Measurements from ENCODE around the gene PPEF1.
"Not testable (repeated sequence)": the region's sequence is repeated elsewhere in the genome, so short reads cannot be mapped to it uniquely, and the experiment has no call there.

Gene PPEF1

GRCh38 chrX:18702362-18703195 lies 4.9 kb upstream of the PPEF1 start:
- no peak for DNase-seq

GRCh38 chrX:18709833-18710232 lies 2.4 kb downstream of the PPEF1 start:
- DNase-seq = no peak

- DNase-seq = no peak
Measured at GRCh38 chrX:18714910-18715309, 7.5 kb downstream of the PPEF1 start.

- DNase-seq = no peak
Measured at GRCh38 chrX:18719852-18720251, 12.4 kb downstream of the PPEF1 start.

GRCh38 chrX:18721683-18722499 lies 14.4 kb downstream of the PPEF1 start:
- no peak for DNase-seq

GRCh38 chrX:18722500-18723071 lies 15.1 kb downstream of the PPEF1 start:
- no peak for DNase-seq

GRCh38 chrX:18725310-18725943 lies 18.0 kb downstream of the PPEF1 start:
- DNase-seq = no peak

GRCh38 chrX:18733287-18733686 lies 25.8 kb downstream of the PPEF1 start:
- DNase-seq = no peak

- not testable (repeated sequence) for DNase-seq
Measured at GRCh38 chrX:18739609-18740008, 32.2 kb downstream of the PPEF1 start.

GRCh38 chrX:18748499-18748898 lies 41.1 kb downstream of the PPEF1 start:
- DNase-seq = no peak

GRCh38 chrX:18753631-18754030 lies 46.2 kb downstream of the PPEF1 start:
- DNase-seq = no peak

GRCh38 chrX:18755651-18756050 lies 48.2 kb downstream of the PPEF1 start:
- DNase-seq = no peak

- no peak for DNase-seq
Measured at GRCh38 chrX:18757956-18758932, 50.8 kb downstream of the PPEF1 start.

GRCh38 chrX:18761750-18762149 lies 54.3 kb downstream of the PPEF1 start:
- DNase-seq = no peak

- not testable (repeated sequence) for DNase-seq
Measured at GRCh38 chrX:18763106-18763505, 55.7 kb downstream of the PPEF1 start.

GRCh38 chrX:18769364-18769763 lies 61.9 kb downstream of the PPEF1 start:
- no peak for DNase-seq

- no peak for DNase-seq
Measured at GRCh38 chrX:18769812-18770573, 62.5 kb downstream of the PPEF1 start.

- DNase-seq = no peak
Measured at GRCh38 chrX:18789916-18790315, 82.5 kb downstream of the PPEF1 start.

GRCh38 chrX:18792828-18793227 lies 85.4 kb downstream of the PPEF1 start:
- DNase-seq = no peak

- no peak for DNase-seq
Measured at GRCh38 chrX:18793601-18794089, 86.2 kb downstream of the PPEF1 start.

- no peak for DNase-seq
Measured at GRCh38 chrX:18797141-18797540, 89.7 kb downstream of the PPEF1 start.
